Measurements from ENCODE around the gene MYOD1.

Gene MYOD1

GRCh38 chr11:17739945-17740338, 20.6 kb downstream of the MYOD1 start:
- DNase-seq (ENCODE audit: low read depth), result no peak
- no peak overlapping the region for H3K4me3 ChIP-seq (ENCODE audit: low read depth, low read length)
- no peak for TF ChIP-seq CTCF (conservative IDR thresholded peaks at IDR 0.05; ENCODE audit: low read depth, low read length)

GRCh38 chr11:17740649-17741235, 21.4 kb downstream of the MYOD1 start:
- DNase-seq (ENCODE audit: low read depth), result no peak
- no peak for TF ChIP-seq CTCF (conservative IDR thresholded peaks at IDR 0.05; ENCODE audit: low read depth, low read length)
- H3K4me3 ChIP-seq (ENCODE audit: low read depth, low read length), result no peak overlapping the region

GRCh38 chr11:17741487-17741886, 22.1 kb downstream of the MYOD1 start:
- no peak for TF ChIP-seq CTCF (conservative IDR thresholded peaks at IDR 0.05; ENCODE audit: low read depth, low read length)
- no peak overlapping the region for H3K4me3 ChIP-seq (ENCODE audit: low read depth, low read length)
- no peak for DNase-seq (ENCODE audit: low read depth)

GRCh38 chr11:17742019-17742418, 22.6 kb downstream of the MYOD1 start:
- TF ChIP-seq CTCF (conservative IDR thresholded peaks at IDR 0.05; ENCODE audit: low read depth, low read length), result no peak
- no peak overlapping the region for H3K4me3 ChIP-seq (ENCODE audit: low read depth, low read length)
- DNase-seq (ENCODE audit: low read depth), result no peak

GRCh38 chr11:17743026-17743807, 23.8 kb downstream of the MYOD1 start:
- no peak for TF ChIP-seq CTCF (conservative IDR thresholded peaks at IDR 0.05; ENCODE audit: low read depth, low read length)
- no peak overlapping the region for H3K4me3 ChIP-seq (ENCODE audit: low read depth, low read length)
- DNase-seq (ENCODE audit: low read depth), result no peak

- no peak for TF ChIP-seq CTCF (conservative IDR thresholded peaks at IDR 0.05; ENCODE audit: low read depth, low read length)
- no peak overlapping the region for H3K4me3 ChIP-seq (ENCODE audit: low read depth, low read length)
- no peak for DNase-seq (ENCODE audit: low read depth)
Measured at GRCh38 chr11:17743808-17744119, 24.4 kb downstream of the MYOD1 start.
